Lung (tissue), 12 donors: Measurements from ENCODE around the gene HECA. TPM values are rescaled to one million over a fixed set of nuclear protein-coding genes. Genes with fewer than 3 reads are reported as not detected.
"Not testable (repeated sequence)": the region's sequence is repeated elsewhere in the genome, so short reads cannot be mapped to it uniquely, and the experiment has no call there.

Experiments used
- ATAC-seq: fragments of 200-7000 bp; cut with Tn5 transposase; one replicate; pipeline ENCODE4 v1.9.1; 2020; ENCODE audit warnings: moderate number of reproducible peaks; ENCODE audit not compliant: insufficient read depth, low FRiP score
- DNase-seq, 3 donors: peaks; one replicate each; pipeline ENCODE4 v3.0.0-alpha.2; 2013 to 2017
- H3K27ac ChIP-seq, 2 donors: one replicate each; pipeline ENCODE4 v1.5.1; 2013; ENCODE audit warnings: mild to moderate bottlenecking in 2 of 2, moderate library complexity in 2 of 2, control low read depth in 1 of 2, inconsistent platforms in 1 of 2, low read depth in 1 of 2, low read length in 1 of 2
- H3K27me3 ChIP-seq, 3 donors: one replicate each; pipeline ENCODE4 v1.5.1; 2013; ENCODE audit warnings: low read length in 2 of 3; ENCODE audit not compliant: control insufficient read depth in 3 of 3, insufficient read depth in 3 of 3
- H3K36me3 ChIP-seq, 4 donors: one replicate each; pipeline ENCODE4 v1.5.1; 2013; ENCODE audit warnings: low read length in 4 of 4, mild to moderate bottlenecking in 1 of 4, moderate library complexity in 1 of 4; ENCODE audit not compliant: control insufficient read depth in 4 of 4, insufficient read depth in 4 of 4
- H3K4me1 ChIP-seq, 5 donors: one replicate each; pipeline ENCODE4 v1.5.1; 2013; ENCODE audit warnings: low read length in 5 of 5, mild to moderate bottlenecking in 2 of 5, moderate library complexity in 1 of 5; ENCODE audit not compliant: control insufficient read depth in 5 of 5, insufficient read depth in 5 of 5
- H3K4me3 ChIP-seq: one replicate; pipeline ENCODE4 v1.5.1; 2013; ENCODE audit warnings: mild to moderate bottlenecking, control low read depth, moderate library complexity
- H3K9ac ChIP-seq, 2 donors: one replicate each; pipeline ENCODE4 v1.5.1; 2013; ENCODE audit warnings: low read length in 2 of 2, control low read depth in 1 of 2; ENCODE audit not compliant: insufficient read depth in 1 of 2
- H3K9me3 ChIP-seq, 4 donors: one replicate each; pipeline ENCODE4 v1.5.1; 2013; ENCODE audit warnings: low read length in 3 of 4, mild to moderate bottlenecking in 1 of 4, moderate library complexity in 1 of 4; ENCODE audit not compliant: control insufficient read depth in 4 of 4, insufficient read depth in 3 of 4
- WGBS, 2 donors: extraction: QIAGEN DNeasy Blood & Tissue Kit; methylation state at CpG; one replicate each; pipeline ENCODE4 v1.1.7; 2013; 5-methylcytosine and 5-hydroxymethylcytosine counted together
- polyA plus RNA-seq, 2 donors: library from polyadenylated mRNA; stranded (reverse); fragments of 200-250 nt; gene quantifications; one replicate each; pipeline ENCODE4 v1.2.1, GENCODE V29; 2013
- total RNA-seq, 2 donors: library from RNA; depleted of rRNA in 1 of 2; stranded (reverse); fragments of >200 nt in 1 of 2; gene quantifications; one replicate each; pipeline ENCODE4 v1.2.1, GENCODE V29; 2014 to 2021
- TF ChIP-seq, protein P1 (sequence below): IDR thresholded peaks from 2 replicates; pipeline ENCODE4 v1.5.1; 2012; ENCODE audit warnings: mild to moderate bottlenecking; ENCODE audit errors: control extremely low read depth, extremely low read depth
- donor health status: control.
- donor health status: control.
- donor health status: Bipolar disorder and iron deficiency.
- donor health status: healthy.
- donor health status: DM: yes; HTN: yes; CAD: no.

The HECA gene
- total and polyA plus RNA-seq, 4 donors: 12.1 to 37.6 (median 21.8) TPM

DNA sequence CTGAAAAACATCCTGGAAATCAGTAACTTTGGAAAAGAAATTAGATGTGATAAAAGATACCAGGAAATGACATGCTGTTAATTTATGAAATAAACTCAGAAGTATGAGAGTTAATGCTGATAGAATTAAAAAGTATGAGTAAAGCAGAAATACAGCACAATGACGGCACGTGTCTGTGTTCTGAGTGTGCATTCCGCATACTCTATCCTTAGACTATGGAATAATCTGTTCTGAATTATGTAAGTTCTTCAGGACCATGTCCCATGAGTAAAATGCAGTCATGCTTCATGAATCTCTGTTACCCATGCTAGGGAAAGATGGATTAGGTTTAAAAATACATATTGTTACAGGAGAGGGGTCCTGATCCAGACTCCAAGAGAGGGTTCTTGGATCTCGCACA, 21.7 kb downstream of the HECA start:
- Histone ChIP-seq H3K4me1 (peaks cover 4 to 44% (median 11%) of the 10 kb centered on the region in 5 donors), H3K9ac (no peak overlapping the region), H3K9me3 (no peaks in the 10 kb centered on the region), H3K36me3 (peaks cover 0 to 3% (median 0%) of the 10 kb centered on the region in 4 donors), H3K27ac (peak overlapping the region in 1 of 2 donors; percentile 69), H3K27me3 (no peaks in the 10 kb centered on the region), H3K4me3 (no peak overlapping the region)
- ATAC-seq (no peak), DNase-seq (no peak)
- TF ChIP-seq, protein P1, sequence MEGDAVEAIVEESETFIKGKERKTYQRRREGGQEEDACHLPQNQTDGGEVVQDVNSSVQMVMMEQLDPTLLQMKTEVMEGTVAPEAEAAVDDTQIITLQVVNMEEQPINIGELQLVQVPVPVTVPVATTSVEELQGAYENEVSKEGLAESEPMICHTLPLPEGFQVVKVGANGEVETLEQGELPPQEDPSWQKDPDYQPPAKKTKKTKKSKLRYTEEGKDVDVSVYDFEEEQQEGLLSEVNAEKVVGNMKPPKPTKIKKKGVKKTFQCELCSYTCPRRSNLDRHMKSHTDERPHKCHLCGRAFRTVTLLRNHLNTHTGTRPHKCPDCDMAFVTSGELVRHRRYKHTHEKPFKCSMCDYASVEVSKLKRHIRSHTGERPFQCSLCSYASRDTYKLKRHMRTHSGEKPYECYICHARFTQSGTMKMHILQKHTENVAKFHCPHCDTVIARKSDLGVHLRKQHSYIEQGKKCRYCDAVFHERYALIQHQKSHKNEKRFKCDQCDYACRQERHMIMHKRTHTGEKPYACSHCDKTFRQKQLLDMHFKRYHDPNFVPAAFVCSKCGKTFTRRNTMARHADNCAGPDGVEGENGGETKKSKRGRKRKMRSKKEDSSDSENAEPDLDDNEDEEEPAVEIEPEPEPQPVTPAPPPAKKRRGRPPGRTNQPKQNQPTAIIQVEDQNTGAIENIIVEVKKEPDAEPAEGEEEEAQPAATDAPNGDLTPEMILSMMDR: no peak
- 94 to 99% methylated on average over 4 of the region's 4 CpGs for WGBS, 2 donors

DNA sequence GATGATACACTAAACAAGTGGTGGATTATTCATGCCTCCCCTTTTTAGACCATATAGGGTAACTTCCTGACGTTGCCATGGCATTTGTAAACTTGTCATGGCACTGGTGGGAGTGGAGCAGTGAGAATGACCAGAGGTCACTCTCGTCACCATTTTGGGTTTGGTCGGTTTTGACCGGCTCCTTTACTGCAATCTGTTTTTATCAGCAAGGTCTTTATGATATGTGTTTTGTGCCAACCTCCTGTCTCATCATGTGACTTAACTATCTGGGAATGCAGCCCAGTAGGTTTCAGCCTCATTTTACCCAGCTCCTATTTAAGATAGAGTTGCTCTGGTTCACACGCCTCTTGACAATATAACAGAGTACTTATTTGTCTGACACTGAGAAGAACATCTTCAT, 22.2 kb downstream of the HECA start:
- not testable (repeated sequence) for H3K4me3 ChIP-seq, H3K9me3 ChIP-seq, H3K9ac ChIP-seq, DNase-seq, H3K36me3 ChIP-seq, H3K27me3 ChIP-seq, ATAC-seq
- 89 to 96% methylated on average over 5 of the region's 5 CpGs for WGBS, 2 donors
- H3K27ac ChIP-seq: peak overlapping the region in 1 of 2 donors; percentile 69
- peaks cover 3 to 39% (median 12%) of the 10 kb centered on the region in 5 donors for H3K4me1 ChIP-seq

- ATAC-seq (no peak), DNase-seq (no peak)
- Histone ChIP-seq H3K27me3 (no peaks in the 10 kb centered on the region), H3K4me1 (peaks cover 3 to 38% (median 10%) of the 10 kb centered on the region in 5 donors), H3K9me3 (no peaks in the 10 kb centered on the region), H3K36me3 (peaks cover 0 to 3% (median 0%) of the 10 kb centered on the region in 4 donors), H3K27ac (no peak overlapping the region), H3K9ac (no peak overlapping the region), H3K4me3 (no peak overlapping the region)
- WGBS, 2 donors: 97 to 99% methylated on average over 4 of the region's 4 CpGs
- TF ChIP-seq, protein P1: no peak
These were observed 24.1 kb downstream of the HECA start for GRCh38 chr6:139159016-139159415.

DNA sequence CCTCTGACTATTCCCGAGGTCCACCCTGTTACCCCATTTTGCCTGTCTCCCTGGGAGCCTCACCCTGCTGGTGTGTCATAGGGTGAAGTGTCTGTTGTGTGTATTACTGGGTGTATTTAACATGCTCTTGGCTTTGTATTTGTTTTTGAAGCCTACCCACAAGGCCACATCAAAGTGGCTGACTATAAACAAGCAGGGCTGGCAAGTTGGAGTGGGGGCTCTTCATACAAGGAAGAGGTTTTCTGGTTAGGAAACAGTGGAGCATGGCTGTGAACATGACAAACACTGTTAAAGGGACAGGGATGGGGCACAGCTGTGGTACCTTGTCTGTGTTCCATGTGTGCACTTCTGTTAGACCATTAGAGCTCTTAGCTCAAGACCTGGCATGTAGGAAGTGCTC, 26.3 kb downstream of the HECA start:
- no peak overlapping the region for H3K4me3 ChIP-seq
- peaks cover 2 to 24% (median 10%) of the 10 kb centered on the region in 5 donors for H3K4me1 ChIP-seq

More for the DNA sequence above, 26.3 kb downstream of the HECA start:
- Histone ChIP-seq H3K27me3 (no peaks in the 10 kb centered on the region), H3K9me3 (peaks cover 0 to under 1% (median 0%) of the 10 kb centered on the region in 4 donors), H3K36me3 (peaks cover 0 to 3% (median under 1%) of the 10 kb centered on the region in 4 donors), H3K27ac (no peak overlapping the region), H3K9ac (no peak overlapping the region)
- whole genome bisulfite sequencing, 2 donors: 38 to 76% methylated on average over 1 of the region's 1 CpG
- TF ChIP-seq, protein P1: no peak
- ATAC-seq: peak; percentile 76
- DNase-seq: peak; percentile 17 to 46 (median 33)
